Measurements from ENCODE around the gene MAPK11. TPM values are rescaled to one million over a fixed set of nuclear protein-coding genes. Genes with fewer than 3 reads are reported as not detected.
A peak's percentile ranks its signal among the peaks of the same experiment; 100 is the strongest.

The MAPK11 gene
- total RNA-seq, 2 donors from 2014 or later: 11.4 to 14.1 TPM

DNA sequence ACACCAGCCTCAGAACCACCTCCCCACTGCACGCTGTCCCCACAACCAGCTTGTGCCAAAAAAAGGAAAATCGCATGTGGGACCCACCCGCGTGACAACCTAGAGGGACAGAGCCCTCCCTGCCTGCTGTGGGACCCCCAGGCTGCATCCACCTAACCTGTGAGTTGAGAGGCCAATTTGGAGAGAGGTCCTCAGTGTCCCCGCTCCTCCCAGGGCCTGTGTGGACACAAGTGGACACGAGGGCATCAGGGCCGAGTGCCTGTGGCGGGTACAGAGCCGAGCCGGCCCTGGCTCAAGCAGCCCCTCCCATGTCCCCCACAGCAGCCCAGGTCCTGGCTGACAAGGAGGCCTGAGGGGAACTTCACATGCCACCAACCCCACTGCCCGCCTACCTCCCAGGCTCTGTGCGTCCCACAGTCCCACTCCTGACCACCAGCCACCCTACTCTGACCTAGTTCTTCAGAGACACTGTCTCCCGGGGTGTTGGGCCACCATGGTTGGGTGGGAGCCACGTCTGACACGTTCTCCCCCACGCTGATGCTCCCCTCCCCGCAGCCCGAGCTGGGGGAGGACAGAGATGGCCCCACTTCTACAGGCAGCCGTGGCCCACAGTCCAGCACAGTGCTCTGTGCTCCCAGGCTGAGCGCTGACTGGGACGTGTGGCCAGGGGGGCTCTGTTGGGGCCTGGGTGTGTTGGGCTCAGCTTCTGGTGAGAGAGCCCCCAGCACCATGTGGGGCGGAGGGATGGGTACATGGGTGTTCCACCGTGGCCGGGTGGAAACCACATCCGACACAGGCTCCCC, 50.2 kb downstream of the MAPK11 start:
- Histone ChIP-seq H3K36me3 (peaks cover 32 to 53% of the 10 kb centered on the region in 2 donors), H3K9me3 (no peaks in the 10 kb centered on the region), H3K27me3 (replicated peaks; ENCODE audit: insufficient read depth) (no peaks in the 10 kb centered on the region), H3K4me1 (replicated peaks) (no peaks in the 10 kb centered on the region), H3K4me3 (no peak overlapping the region), H3K27ac (peak overlapping the region in 1 of 2 donors; percentile 25)
- TF ChIP-seq POLR2A (IDR thresholded peaks at IDR 0.05): no peak
- no peak for TF ChIP-seq CTCF (IDR thresholded peaks at IDR 0.05)
- no peak for TF ChIP-seq POLR2AphosphoS5 (IDR thresholded peaks at IDR 0.05)
- no peak for DNase-seq (ENCODE audit: low spot score)
- intact Hi-C loops (cut with DNase I): no loop called here
- WGBS: 80% methylated on average over 23 of the region's 25 CpGs

DNA sequence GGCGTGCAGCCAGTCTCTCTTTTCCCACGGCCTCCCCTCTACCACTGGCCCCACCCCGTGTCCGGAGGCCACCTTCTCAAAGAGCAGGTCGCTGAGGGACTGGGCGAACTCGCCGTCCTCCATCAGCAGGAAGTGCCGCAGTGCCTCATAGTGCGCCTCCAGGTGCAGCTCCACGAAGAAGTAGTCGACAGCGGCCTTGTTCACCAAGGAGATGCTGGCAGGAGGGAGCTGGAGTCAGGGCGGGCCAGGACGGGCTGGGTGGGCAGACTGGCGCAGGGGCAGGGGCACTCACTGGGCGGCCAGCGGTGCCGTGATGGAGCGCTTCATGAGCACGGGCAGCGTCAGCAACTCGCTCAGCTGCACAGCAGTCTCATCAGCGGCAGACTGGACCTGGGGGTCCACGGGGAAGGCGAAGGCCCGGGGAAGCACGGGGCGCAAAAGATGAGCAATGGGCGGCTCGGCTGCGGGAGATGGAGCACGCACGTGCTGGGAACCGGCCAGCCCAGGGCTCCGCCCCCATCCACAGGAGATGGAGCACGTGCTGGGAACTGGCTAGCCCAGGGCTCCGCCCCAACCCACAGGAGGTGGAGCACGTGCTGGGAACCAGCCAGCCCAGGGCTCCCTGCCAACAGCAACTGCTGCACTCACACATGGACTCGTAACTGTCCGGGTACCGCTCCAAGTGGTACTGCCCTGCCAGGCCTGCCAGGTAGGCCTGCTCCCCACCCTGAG, 51.0 kb downstream of the MAPK11 start:
- H3K36me3 ChIP-seq: peaks cover 32 to 49% of the 10 kb centered on the region in 2 donors
- no peaks in the 10 kb centered on the region for H3K9me3 ChIP-seq
- DNase-seq (ENCODE audit: low spot score): peak; percentile 97
- H3K27ac ChIP-seq: no peak overlapping the region
- no peaks in the 10 kb centered on the region for H3K27me3 ChIP-seq (replicated peaks; ENCODE audit: insufficient read depth)
- 58% methylated on average over 41 of the region's 42 CpGs for WGBS
- intact Hi-C loops (cut with DNase I): no loop called here
- no peak overlapping the region for H3K4me3 ChIP-seq
- TF ChIP-seq POLR2A (IDR thresholded peaks at IDR 0.05) (no peak), CTCF (IDR thresholded peaks at IDR 0.05) (peak in 1 of 4 experiments; percentile 17), POLR2AphosphoS5 (IDR thresholded peaks at IDR 0.05) (peak; percentile 95)
- H3K4me1 ChIP-seq (replicated peaks): no peaks in the 10 kb centered on the region

DNA sequence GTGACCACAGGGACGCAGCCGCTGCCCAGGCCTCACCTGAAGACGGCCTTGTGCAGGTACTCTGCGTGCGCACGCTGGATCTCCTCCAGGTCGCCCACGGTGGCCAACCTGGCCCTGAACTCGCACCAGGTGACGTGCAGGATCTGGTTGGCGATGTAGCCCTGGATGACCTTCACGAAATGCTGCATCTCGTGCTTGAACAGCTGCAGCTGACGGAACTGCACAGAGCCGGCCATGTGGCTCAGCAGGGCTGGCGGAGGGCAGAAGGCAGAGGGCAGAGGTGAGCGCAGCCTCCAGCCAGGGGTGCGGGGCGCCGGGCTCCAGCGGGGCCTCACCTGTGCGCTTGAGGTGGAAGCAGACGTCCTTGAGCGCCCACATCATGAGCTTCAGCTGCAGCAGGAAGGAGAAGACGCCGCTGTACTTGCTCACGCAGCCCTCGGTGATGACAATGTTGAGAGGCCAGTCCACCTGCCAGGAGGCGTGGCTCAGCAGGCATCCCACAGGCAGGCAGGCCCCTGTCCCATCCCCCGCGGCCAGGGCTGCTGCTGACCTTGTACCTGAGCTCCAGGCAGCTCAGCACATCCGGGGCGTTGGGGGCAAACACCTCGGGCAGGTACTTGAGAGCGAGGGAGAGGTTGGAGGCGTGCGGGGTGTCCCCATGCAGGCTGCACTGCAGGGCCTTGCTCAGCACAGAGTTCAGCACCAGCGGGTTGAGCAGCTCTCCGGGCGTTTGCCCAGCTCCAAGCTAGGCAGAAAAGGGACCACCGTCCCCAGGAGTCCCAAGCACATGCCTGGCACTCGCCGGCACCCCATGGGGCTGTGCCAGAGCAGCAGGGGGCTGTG, 51.8 kb downstream of the MAPK11 start:
- no peak for TF ChIP-seq POLR2A (IDR thresholded peaks at IDR 0.05)
- no peak for TF ChIP-seq POLR2AphosphoS5 (IDR thresholded peaks at IDR 0.05)
- TF ChIP-seq CTCF (IDR thresholded peaks at IDR 0.05): no peak
- 83% methylated on average over 43 of the region's 43 CpGs for WGBS
- H3K27ac ChIP-seq: no peak overlapping the region
- no peaks in the 10 kb centered on the region for H3K4me1 ChIP-seq (replicated peaks)
- no peaks in the 10 kb centered on the region for H3K27me3 ChIP-seq (replicated peaks; ENCODE audit: insufficient read depth)
- no peak for DNase-seq (ENCODE audit: low spot score)
- peaks cover 32 to 44% of the 10 kb centered on the region in 2 donors for H3K36me3 ChIP-seq
- H3K9me3 ChIP-seq: no peaks in the 10 kb centered on the region
- H3K4me3 ChIP-seq: no peak overlapping the region
- intact Hi-C loops (cut with DNase I): no loop called here

GRCh38 chr22:50217543-50218152, 52.5 kb downstream of the MAPK11 start:
- Histone ChIP-seq H3K4me3 (no peak overlapping the region), H3K9me3 (no peaks in the 10 kb centered on the region), H3K27ac (no peak overlapping the region), H3K36me3 (peaks cover 29 to 42% of the 10 kb centered on the region in 2 donors), H3K27me3 (replicated peaks; ENCODE audit: insufficient read depth) (no peaks in the 10 kb centered on the region), H3K4me1 (replicated peaks) (no peaks in the 10 kb centered on the region)
- intact Hi-C loops (cut with DNase I): no loop called here
- TF ChIP-seq POLR2A (IDR thresholded peaks at IDR 0.05): no peak
- TF ChIP-seq POLR2AphosphoS5 (IDR thresholded peaks at IDR 0.05): no peak
- TF ChIP-seq CTCF (IDR thresholded peaks at IDR 0.05): no peak
- no peak for DNase-seq (ENCODE audit: low spot score)
- 81% methylated on average over 19 of the region's 21 CpGs for WGBS

All from prostate gland (tissue), 2 donors.